K562 (cell line): Measurements from ENCODE around the gene METTL3. TPM values are rescaled to one million over a fixed set of nuclear protein-coding genes. Genes with fewer than 3 reads are reported as not detected.

Experiments used
- BCOR ChIP-seq: fragments of 450-650 bp; IDR thresholded peaks from 2 replicates; pipeline ENCODE4 v1.6.1; 2016
- GABPA ChIP-seq: fragments of 200-800 bp; sonication (Bioruptor generic); conservative IDR thresholded peaks from 2 replicates; pipeline ENCODE4 v1.6.1; 2016; ENCODE audit warnings: low read depth, missing genetic modification characterization, missing compliant biosample characterization
- GTF2E2 ChIP-seq: fragments of 200-800 bp; sonication (Bioruptor generic); IDR thresholded peaks from 2 replicates; pipeline ENCODE4 v1.6.1; 2016; ENCODE audit warnings: missing genetic modification characterization, missing compliant biosample characterization
- HDAC8 ChIP-seq: fragments of 450-650 bp; IDR thresholded peaks from 2 replicates; pipeline ENCODE4 v1.6.1; 2016; ENCODE audit warnings: mild to moderate bottlenecking, missing genetic modification characterization, moderate library complexity, missing compliant biosample characterization
- JUN ChIP-seq, 2 experiments: sonication (generic) in 1 of 2; formaldehyde crosslinking in 1 of 2; IDR thresholded peaks; 2 replicates each; pipeline versions ENCODE4 v1.6.1 to v1.8.0; 2012 to 2022; ENCODE audit warnings: borderline replicate concordance in 2 of 2, mild to moderate bottlenecking in 2 of 2, improper control_type of control experiment in 1 of 2, low read depth in 1 of 2, low read length in 1 of 2, missing genetic modification reagents in 1 of 2
- KAT8 ChIP-seq: fragments of 450-650 bp; IDR thresholded peaks from 2 replicates; pipeline ENCODE4 v1.6.1; 2016; ENCODE audit warnings: low read depth, mild to moderate bottlenecking
- MTA1 ChIP-seq: fragments of 450-650 bp; IDR thresholded peaks from 2 replicates; pipeline ENCODE4 v1.6.1; 2017; ENCODE audit warnings: borderline replicate concordance
- MYNN ChIP-seq, 2 experiments: sonication (generic); formaldehyde crosslinking in 1 of 2; IDR thresholded peaks; 2 replicates each; pipeline versions ENCODE4 v1.5.0 to v1.6.1; 2016 to 2020; ENCODE audit warnings: antibody characterized with exemption in 1 of 2, missing genetic modification reagents in 1 of 2
- PHB2 ChIP-seq: fragments of 450-650 bp; IDR thresholded peaks from 2 replicates; pipeline ENCODE4 v1.6.1; 2017; ENCODE audit warnings: low read depth
- SRSF7 ChIP-seq: fragments of 200-400 bp; formaldehyde crosslinking; optimal IDR thresholded peaks from 2 replicates; pipeline ENCODE3; 2017; ENCODE audit warnings: mild to moderate bottlenecking, low read depth, low read length
- TRIM25 ChIP-seq: fragments of 450-650 bp; IDR thresholded peaks from 2 replicates; pipeline ENCODE4 v1.7.0; 2016; ENCODE audit warnings: borderline replicate concordance
- UBTF ChIP-seq, 2 experiments: IDR thresholded peaks; 2 replicates each; pipeline ENCODE4 v1.6.1; 2012; ENCODE audit warnings: improper control_type of control experiment in 2 of 2, low read depth in 2 of 2, low read length in 2 of 2, borderline replicate concordance in 1 of 2
- ZBTB5 ChIP-seq: fragments of 450-650 bp; IDR thresholded peaks from 2 replicates; pipeline ENCODE4 v1.6.1; 2017; ENCODE audit warnings: antibody characterized with exemption
- ZFP30 ChIP-seq: fragments of 250-450 bp; sonication (Bioruptor Pico); IDR thresholded peaks from 2 replicates; pipeline ENCODE4 v1.8.0; 2022; ENCODE audit warnings: moderate library complexity, mild to moderate bottlenecking, inconsistent platforms, borderline replicate concordance
- ZHX1 ChIP-seq: fragments of 150-350 bp; conservative IDR thresholded peaks from 2 replicates; pipeline ENCODE4 v1.6.1; 2014; ENCODE audit warnings: low read length
- ZNF511 ChIP-seq: sonication (generic); formaldehyde crosslinking; IDR thresholded peaks from 2 replicates; pipeline ENCODE4 v1.8.0; 2022; ENCODE audit warnings: mild to moderate bottlenecking, missing genetic modification reagents
- polyA plus RNA-seq, 8 experiments: library from polyadenylated mRNA; depleted of rRNA in 4 of 8; stranded (reverse) in 5 of 8; unstranded in 3 of 8; fragments of >200 nt; fragmentation: Nextera tagmentation in 2 of 8; fragmentation: Illumina TruSeq in 1 of 8; extraction: Ambion mirVana in 2 of 8; extraction: Trizol in 1 of 8; gene quantifications; 2 replicates each; pipeline versions ENCODE4 v1.2.1 to v1.2.3, GENCODE V29; 2011 to 2014; ENCODE audit warnings: inconsistent platforms in 1 of 8, missing spikeins in 1 of 8
- total RNA-seq, 7 experiments: library from RNA; depleted of rRNA in 6 of 7; stranded (reverse); fragments of >200 nt in 6 of 7; fragmentation: Illumina TruSeq in 2 of 7; extraction: Trizol in 2 of 7; gene quantifications; 2 replicates each; pipeline versions ENCODE4 v1.2.1 to v1.2.3, GENCODE V29; 2011 to 2021; ENCODE audit warnings: low replicate concordance in 1 of 7

Gene METTL3
- total and polyA plus RNA-seq, 9 of the 15 experiments (the other 6 are each of a cell fraction or from before 2014, with no cell fraction given), result 42.1 to 151 (median 65.7) TPM

GRCh38 chr14:21476925-21477681 lies 34.0 kb downstream of the METTL3 start, which contains the start of the genes RAB2B and TOX4 (continued):
- TF ChIP-seq GABPA (tag) (peak; percentile 93), ZNF511 (no peak), TRIM25 (no peak), ZHX1 (no peak), SRSF7 (no peak), PHB2 (no peak), MTA1 (no peak), HDAC8 (tag) (no peak), BCOR (no peak), ZBTB5 (no peak), KAT8 (no peak), ZFP30 (CRISPR knock-in tag) (no peak), UBTF (IDR thresholded peaks at IDR 0.05; ENCODE audit: borderline replicate concordance in 1 of 2, low read depth in 2 of 2, low read length in 2 of 2) (0 out of 4 replicates have a peak, but pooled peaks of 1 of the 2 experiments have one; percentile 58), MYNN (IDR thresholded peaks at IDR 0.05) (no peak), MYNN (CRISPR knock-in tag; IDR thresholded peaks at IDR 0.05) (no peak), JUN (IDR thresholded peaks at IDR 0.05; ENCODE audit: borderline replicate concordance, low read depth, low read length) (no peak), JUN (CRISPR knock-in tag; IDR thresholded peaks at IDR 0.05; ENCODE audit: borderline replicate concordance) (no peak), GTF2E2 (tag) (0 out of 2 replicates have a peak, but pooled peaks have one; percentile 32)
